GM23338 (cell line): ENCODE results near the gene TOP1. TPM values are rescaled to one million over a fixed set of nuclear protein-coding genes. Genes with fewer than 3 reads are reported as not detected.

Experiments
- ATAC-seq: fragments of 200-7000 bp; cut with Tn5 transposase; 3 replicates; pipeline ENCODE4 v1.9.1; 2020
- DNase-seq: peaks from one replicate; pipeline ENCODE4 v3.0.0-alpha.2; 2015; ENCODE audit warnings: low spot score
- H2AFZ ChIP-seq: fragments of 200-600 bp; sonication (generic); 2 replicates; pipeline ENCODE4 v1.8.0; 2016; ENCODE audit warnings: antibody characterized with exemption, mild to moderate bottlenecking, moderate library complexity
- H3F3A ChIP-seq: fragments of 200-600 bp; sonication (generic); replicated peaks from 2 replicates; pipeline ENCODE4 v1.8.0; 2017; ENCODE audit warnings: antibody characterized with exemption, mixed run types, low read depth
- H3K27ac ChIP-seq: fragments of 200-600 bp; sonication (generic); 2 replicates; pipeline ENCODE4 v1.6.1; 2016; ENCODE audit warnings: low read depth
- H3K27me3 ChIP-seq: fragments of 200-600 bp; sonication (generic); 2 replicates; pipeline ENCODE4 v1.8.0; 2016; ENCODE audit warnings: mild to moderate bottlenecking, mixed run types, moderate library complexity; ENCODE audit not compliant: insufficient read depth
- H3K36me3 ChIP-seq: fragments of 200-600 bp; sonication (generic); 2 replicates; pipeline ENCODE4 v1.8.0; 2016; ENCODE audit warnings: mild to moderate bottlenecking; ENCODE audit not compliant: insufficient read depth
- H3K4me1 ChIP-seq: fragments of 200-600 bp; sonication (generic); 2 replicates; pipeline ENCODE4 v1.8.0; 2016; ENCODE audit warnings: mild to moderate bottlenecking, moderate library complexity; ENCODE audit not compliant: insufficient read depth
- H3K4me2 ChIP-seq: fragments of 200-600 bp; sonication (generic); 2 replicates; pipeline ENCODE4 v1.7.1; 2017; ENCODE audit warnings: mixed run types
- H3K4me3 ChIP-seq: fragments of 200-600 bp; sonication (generic); 2 replicates; pipeline ENCODE4 v1.6.1; 2016; ENCODE audit warnings: mixed run types
- H3K79me2 ChIP-seq: fragments of 200-600 bp; sonication (generic); replicated peaks from 2 replicates; pipeline ENCODE4 v1.8.0; 2017; ENCODE audit warnings: mild to moderate bottlenecking; ENCODE audit not compliant: insufficient read depth
- H3K9me2 ChIP-seq: fragments of 200-600 bp; sonication (generic); 2 replicates; pipeline ENCODE4 v1.8.0; 2017; ENCODE audit not compliant: insufficient read depth
- H4K20me1 ChIP-seq: fragments of 200-600 bp; sonication (generic); replicated peaks from 2 replicates; pipeline ENCODE4 v1.8.0; 2017; ENCODE audit warnings: mild to moderate bottlenecking; ENCODE audit not compliant: insufficient read depth
- H3K27ac Mint-ChIP-seq: 2 replicates; pipeline ENCODE4 v1.8.0; 2020; ENCODE audit warnings: inconsistent platforms, mild to moderate bottlenecking, moderate library complexity, mixed read lengths
- H3K27me3 Mint-ChIP-seq: 3 replicates; pipeline ENCODE4 v1.8.0; 2022; ENCODE audit warnings: low read depth, mild to moderate bottlenecking, moderate library complexity, mixed read lengths, inconsistent platforms; ENCODE audit not compliant: insufficient read depth, poor library complexity
- H3K36me3 Mint-ChIP-seq: 3 replicates; pipeline ENCODE4 v1.8.0; 2021; ENCODE audit warnings: low read depth, mild to moderate bottlenecking, inconsistent platforms, moderate library complexity, mixed read lengths
- H3K4me1 Mint-ChIP-seq: 3 replicates; pipeline ENCODE4 v1.8.0; 2020; ENCODE audit warnings: mild to moderate bottlenecking, inconsistent platforms, mixed read lengths
- H3K4me3 Mint-ChIP-seq: 3 replicates; pipeline ENCODE4 v1.8.0; 2021; ENCODE audit warnings: moderate library complexity, mild to moderate bottlenecking, inconsistent platforms, mixed read lengths
- H3K9me3 Mint-ChIP-seq: 3 replicates; pipeline ENCODE4 v1.8.0; 2020; ENCODE audit warnings: moderate library complexity, mild to moderate bottlenecking, inconsistent platforms, mixed read lengths
- CREB1 ChIP-seq: fragments of 250-450 bp; sonication (Bioruptor Pico); IDR thresholded peaks from 2 replicates; pipeline ENCODE4 v1.5.0; 2020; ENCODE audit warnings: low read depth, mild to moderate bottlenecking, moderate library complexity
- CTCF ChIP-seq, 2 experiments: fragments of 200-600 bp in 1 of 2; sonication (generic) in 1 of 2; conservative IDR thresholded peaks; 2 replicates each; pipeline versions ENCODE4 v1.5.1 to v1.6.1; 2016 to 2017; ENCODE audit warnings: antibody characterized with exemption in 2 of 2, low read depth in 2 of 2, mild to moderate bottlenecking in 2 of 2, moderate library complexity in 1 of 2
- ETS1 ChIP-seq: IDR thresholded peaks from 2 replicates; pipeline ENCODE4 v1.6.1; 2016; ENCODE audit warnings: antibody characterized with exemption
- EZH2 ChIP-seq: fragments of 200-600 bp; sonication (generic); IDR thresholded peaks from one replicate; pipeline ENCODE4 v1.8.0; 2017; ENCODE audit warnings: antibody characterized with exemption, mild to moderate bottlenecking, low read depth; ENCODE audit not compliant: unreplicated experiment
- EZH2phosphoT487 ChIP-seq: fragments of 200-600 bp; sonication (generic); IDR thresholded peaks from one replicate; pipeline ENCODE4 v1.8.1; 2018; ENCODE audit warnings: antibody characterized with exemption; ENCODE audit not compliant: unreplicated experiment
- JUNB ChIP-seq: IDR thresholded peaks from one replicate; pipeline ENCODE4 v1.6.1; 2016; ENCODE audit warnings: antibody characterized with exemption; ENCODE audit not compliant: unreplicated experiment
- NANOG ChIP-seq: IDR thresholded peaks from 2 replicates; pipeline ENCODE4 v1.6.1; 2016; ENCODE audit warnings: antibody characterized with exemption, borderline replicate concordance
- POLR2AphosphoS5 ChIP-seq: IDR thresholded peaks from 2 replicates; pipeline ENCODE4 v1.6.1; 2016; ENCODE audit warnings: antibody characterized with exemption, low read depth
- STAT1 ChIP-seq: IDR thresholded peaks from one replicate; pipeline ENCODE4 v1.6.1; 2016; ENCODE audit warnings: antibody characterized with exemption; ENCODE audit not compliant: unreplicated experiment
- ZNF114 ChIP-seq: fragments of 250-450 bp; sonication (Bioruptor Pico); IDR thresholded peaks from 2 replicates; pipeline ENCODE4 v1.5.0; 2020; ENCODE audit warnings: mild to moderate bottlenecking, moderate library complexity
- ZNF331 ChIP-seq: fragments of 250-450 bp; sonication (Bioruptor Pico); IDR thresholded peaks from 2 replicates; pipeline ENCODE4 v1.5.0; 2020; ENCODE audit warnings: low read depth, mild to moderate bottlenecking, moderate library complexity
- ZNF462 ChIP-seq: fragments of 250-450 bp; sonication (Bioruptor Pico); IDR thresholded peaks from 2 replicates; pipeline ENCODE4 v1.5.0; 2020; ENCODE audit warnings: mild to moderate bottlenecking, moderate library complexity
- polyA plus RNA-seq: library from polyadenylated mRNA; unstranded; fragments of >200 nt; fragmentation: Nextera tagmentation; extraction: Ambion mirVana; gene quantifications from 2 replicates; pipeline ENCODE4 v1.2.1, GENCODE V29; 2016
- total RNA-seq: library from RNA; depleted of rRNA; stranded (reverse); fragments of >200 nt; shearing (Covaris generic); gene quantifications from 2 replicates; pipeline ENCODE4 v1.2.3, GENCODE V29; 2014

TOP1 gene
- total and polyA plus RNA-seq, 2 experiments from 2014 or later, result 62.4 to 101 TPM

- Mint-ChIP-seq H3K27me3 (peaks cover 3% of the 10 kb centered on the region), H3K36me3 (no peaks in the 10 kb centered on the region)
Measured at GRCh38 chr20:40980828-40981310, 47.8 kb upstream of the TOP1 start.

GRCh38 chr20:40982415-40983145 is 46.0 kb upstream of the TOP1 start:
- no peaks in the 10 kb centered on the region for H3K4me1 ChIP-seq
- Mint-ChIP-seq H3K27ac (no peak overlapping the region), H3K9me3 (peaks cover 35% of the 10 kb centered on the region), H3K36me3 (no peaks in the 10 kb centered on the region), H3K4me1 (no peaks in the 10 kb centered on the region), H3K27me3 (peaks cover 3% of the 10 kb centered on the region), H3K4me3 (no peak overlapping the region)
- no peaks in the 10 kb centered on the region for H3K79me2 ChIP-seq
- no peaks in the 10 kb centered on the region for H3K27me3 ChIP-seq
- H2AFZ ChIP-seq, result no peak overlapping the region
- DNase-seq, result no peak
- H3K4me2 ChIP-seq, result no peak overlapping the region
- no peaks in the 10 kb centered on the region; the same call in 1 of the 2 replicates for H3K9me2 ChIP-seq
- H3K36me3 ChIP-seq, result no peaks in the 10 kb centered on the region
- no peak overlapping the region for H3K4me3 ChIP-seq
- no peaks in the 10 kb centered on the region for H4K20me1 ChIP-seq
- H3F3A ChIP-seq, result no peaks in the 10 kb centered on the region
- no peak overlapping the region for H3K27ac ChIP-seq
- ATAC-seq, result no peak
- no peak for TF ChIP-seq ZNF114 (CRISPR knock-in tag)
- no peak for TF ChIP-seq ETS1
- TF ChIP-seq NANOG, result no peak
- no peak for TF ChIP-seq JUNB
- no peak for TF ChIP-seq EZH2
- no peak for TF ChIP-seq ZNF331 (CRISPR knock-in tag)
- no peak for TF ChIP-seq CREB1 (CRISPR knock-in tag)
- no peak for TF ChIP-seq STAT1
- TF ChIP-seq EZH2phosphoT487, result no peak
- no peak for TF ChIP-seq POLR2AphosphoS5
- TF ChIP-seq ZNF462 (CRISPR knock-in tag), result no peak
- no peak for TF ChIP-seq CTCF (conservative IDR thresholded peaks at IDR 0.05; ENCODE audit: low read depth in 2 of 2)

More at GRCh38 chr20:40980828-40981310, 47.8 kb upstream of the TOP1 start:
- Histone ChIP-seq H3K9me2 (no peaks in the 10 kb centered on the region; the same call in 1 of the 2 replicates), H3K4me2 (no peak overlapping the region), H2AFZ (no peak overlapping the region), H4K20me1 (no peaks in the 10 kb centered on the region), H3K27me3 (no peaks in the 10 kb centered on the region), H3F3A (no peaks in the 10 kb centered on the region), H3K79me2 (no peaks in the 10 kb centered on the region), H3K4me1 (no peaks in the 10 kb centered on the region), H3K36me3 (no peaks in the 10 kb centered on the region), H3K27ac (no peak overlapping the region), H3K4me3 (no peak overlapping the region)
- no peaks in the 10 kb centered on the region for H3K4me1 Mint-ChIP-seq
- no peak for TF ChIP-seq ZNF331 (CRISPR knock-in tag)
- peaks cover 43% of the 10 kb centered on the region for H3K9me3 Mint-ChIP-seq
- H3K4me3 Mint-ChIP-seq, result no peak overlapping the region
- H3K27ac Mint-ChIP-seq, result no peak overlapping the region
- no peak for DNase-seq
- no peak for ATAC-seq
